ENCODE data around the gene CCNE1. TPM values are rescaled to one million over a fixed set of nuclear protein-coding genes. Genes with fewer than 3 reads are reported as not detected.
A peak's percentile ranks its signal among the peaks of the same experiment; 100 is the strongest.

CCNE1 gene
- total RNA-seq, 1 donor from 2014 or later = 6.4 TPM

- TF ChIP-seq CTCF (IDR thresholded peaks at IDR 0.05; ENCODE audit: partially characterized antibody, unreplicated experiment) = no peak
- Mint-ChIP-seq H3K27me3 (ENCODE audit: unreplicated experiment) (peaks cover 5% of the 10 kb centered on the region), H3K36me3 (ENCODE audit: unreplicated experiment) (no peaks in the 10 kb centered on the region), H3K4me1 (ENCODE audit: low read depth, unreplicated experiment) (peaks cover 4% of the 10 kb centered on the region), H3K27ac (ENCODE audit: unreplicated experiment) (peak overlapping the region; percentile 68), H3K9me3 (ENCODE audit: unreplicated experiment) (peaks cover 7% of the 10 kb centered on the region), H3K4me3 (ENCODE audit: unreplicated experiment) (peak overlapping the region; percentile 85)
- no peak for DNase-seq
Observed at GRCh38 chr19:29812881-29813275, 1.1 kb downstream of the CCNE1 start.

DNA sequence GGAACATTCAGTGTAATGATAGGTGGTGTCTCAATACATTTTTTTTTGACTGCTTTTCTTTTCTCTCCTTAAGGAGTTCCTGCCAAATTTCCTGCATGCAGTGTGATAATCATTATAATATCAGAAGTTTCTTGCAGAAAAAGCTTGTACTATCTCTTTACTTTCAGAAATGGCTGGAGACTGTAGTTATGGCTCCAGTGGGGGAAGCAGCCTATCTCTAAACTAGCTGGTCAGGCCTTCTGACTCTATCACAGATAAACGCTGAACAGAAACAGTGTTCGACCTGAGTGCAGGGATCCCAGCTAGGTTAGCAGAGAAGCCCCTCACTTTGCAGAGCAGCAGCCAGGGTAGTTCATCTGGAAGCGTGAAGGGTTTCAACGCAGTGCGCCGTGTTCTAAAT is 1.9 kb downstream of the CCNE1 start:
- Mint-ChIP-seq H3K27ac (ENCODE audit: unreplicated experiment) (peak overlapping the region; percentile 45), H3K27me3 (ENCODE audit: unreplicated experiment) (peaks cover 5% of the 10 kb centered on the region), H3K9me3 (ENCODE audit: unreplicated experiment) (peaks cover 7% of the 10 kb centered on the region), H3K4me1 (ENCODE audit: low read depth, unreplicated experiment) (peaks cover 4% of the 10 kb centered on the region), H3K36me3 (ENCODE audit: unreplicated experiment) (no peaks in the 10 kb centered on the region), H3K4me3 (ENCODE audit: unreplicated experiment) (peak overlapping the region; percentile 81)
- DNase-seq = no peak
- no peak for TF ChIP-seq CTCF (IDR thresholded peaks at IDR 0.05; ENCODE audit: partially characterized antibody, unreplicated experiment)

GRCh38 chr19:29815231-29815630 is 3.4 kb downstream of the CCNE1 start:
- no peaks in the 10 kb centered on the region for H3K36me3 Mint-ChIP-seq (ENCODE audit: unreplicated experiment)
- H3K4me1 Mint-ChIP-seq (ENCODE audit: low read depth, unreplicated experiment) = peaks cover 4% of the 10 kb centered on the region
- no peak for DNase-seq
- H3K27ac Mint-ChIP-seq (ENCODE audit: unreplicated experiment) = no peak overlapping the region
- H3K4me3 Mint-ChIP-seq (ENCODE audit: unreplicated experiment) = no peak overlapping the region
- no peak for TF ChIP-seq CTCF (IDR thresholded peaks at IDR 0.05; ENCODE audit: partially characterized antibody, unreplicated experiment)
- H3K27me3 Mint-ChIP-seq (ENCODE audit: unreplicated experiment) = peaks cover 5% of the 10 kb centered on the region
- H3K9me3 Mint-ChIP-seq (ENCODE audit: unreplicated experiment) = peaks cover 3% of the 10 kb centered on the region

- no peak overlapping the region for H3K4me3 Mint-ChIP-seq (ENCODE audit: unreplicated experiment)
- no peak for TF ChIP-seq CTCF (IDR thresholded peaks at IDR 0.05; ENCODE audit: partially characterized antibody, unreplicated experiment)
- peaks cover 1% of the 10 kb centered on the region for H3K9me3 Mint-ChIP-seq (ENCODE audit: unreplicated experiment)
- no peak for DNase-seq
- H3K4me1 Mint-ChIP-seq (ENCODE audit: low read depth, unreplicated experiment) = peaks cover 4% of the 10 kb centered on the region
- peaks cover 3% of the 10 kb centered on the region for H3K27me3 Mint-ChIP-seq (ENCODE audit: unreplicated experiment)
- H3K36me3 Mint-ChIP-seq (ENCODE audit: unreplicated experiment) = no peaks in the 10 kb centered on the region
- H3K27ac Mint-ChIP-seq (ENCODE audit: unreplicated experiment) = no peak overlapping the region
Observed at GRCh38 chr19:29817316-29817715, 5.5 kb downstream of the CCNE1 start.

DNA sequence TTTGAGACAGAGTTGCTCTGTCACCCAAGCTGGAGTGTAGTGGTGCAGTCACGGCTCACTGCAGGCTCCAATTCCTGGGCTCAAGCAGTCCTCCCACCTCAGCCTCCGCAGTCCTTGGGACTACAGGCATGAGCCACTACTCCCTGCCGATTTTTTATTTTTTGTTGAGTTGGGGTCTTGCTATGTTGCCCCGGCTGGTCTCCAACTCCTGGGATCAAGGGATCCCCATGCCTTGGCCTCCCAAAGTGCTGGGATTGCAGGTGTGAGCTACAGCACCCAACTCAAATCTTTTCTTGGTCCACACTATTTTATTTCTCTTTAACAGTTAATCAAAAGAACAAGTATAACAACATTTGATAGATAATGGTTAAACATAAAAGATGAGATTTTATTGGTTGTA is 7.5 kb downstream of the CCNE1 start:
- Mint-ChIP-seq H3K36me3 (ENCODE audit: unreplicated experiment) (no peaks in the 10 kb centered on the region), H3K27ac (ENCODE audit: unreplicated experiment) (no peak overlapping the region), H3K9me3 (ENCODE audit: unreplicated experiment) (peaks cover 1% of the 10 kb centered on the region), H3K4me3 (ENCODE audit: unreplicated experiment) (no peak overlapping the region), H3K4me1 (ENCODE audit: low read depth, unreplicated experiment) (no peaks in the 10 kb centered on the region), H3K27me3 (ENCODE audit: unreplicated experiment) (no peaks in the 10 kb centered on the region)
- TF ChIP-seq CTCF (IDR thresholded peaks at IDR 0.05; ENCODE audit: partially characterized antibody, unreplicated experiment) = no peak
- DNase-seq = no peak

Data from glutamatergic neuron (in vitro differentiated cells).